Activated naive CD8-positive, alpha-beta T cell treated with anti-CD3 and anti-CD28 coated beads, Interleukin-2, amount 50 U/mL, for 16 hours (primary cell): ENCODE data around the gene CDK4.
"Not testable (repeated sequence)": the region's sequence is repeated elsewhere in the genome, so short reads cannot be mapped to it uniquely, and the experiment has no call there.

Source experiments
- DNase-seq: peaks from one replicate; pipeline ENCODE4 v3.0.0-alpha.2; 2020; ENCODE audit warnings: low read depth, low spot score

The CDK4 gene

DNA sequence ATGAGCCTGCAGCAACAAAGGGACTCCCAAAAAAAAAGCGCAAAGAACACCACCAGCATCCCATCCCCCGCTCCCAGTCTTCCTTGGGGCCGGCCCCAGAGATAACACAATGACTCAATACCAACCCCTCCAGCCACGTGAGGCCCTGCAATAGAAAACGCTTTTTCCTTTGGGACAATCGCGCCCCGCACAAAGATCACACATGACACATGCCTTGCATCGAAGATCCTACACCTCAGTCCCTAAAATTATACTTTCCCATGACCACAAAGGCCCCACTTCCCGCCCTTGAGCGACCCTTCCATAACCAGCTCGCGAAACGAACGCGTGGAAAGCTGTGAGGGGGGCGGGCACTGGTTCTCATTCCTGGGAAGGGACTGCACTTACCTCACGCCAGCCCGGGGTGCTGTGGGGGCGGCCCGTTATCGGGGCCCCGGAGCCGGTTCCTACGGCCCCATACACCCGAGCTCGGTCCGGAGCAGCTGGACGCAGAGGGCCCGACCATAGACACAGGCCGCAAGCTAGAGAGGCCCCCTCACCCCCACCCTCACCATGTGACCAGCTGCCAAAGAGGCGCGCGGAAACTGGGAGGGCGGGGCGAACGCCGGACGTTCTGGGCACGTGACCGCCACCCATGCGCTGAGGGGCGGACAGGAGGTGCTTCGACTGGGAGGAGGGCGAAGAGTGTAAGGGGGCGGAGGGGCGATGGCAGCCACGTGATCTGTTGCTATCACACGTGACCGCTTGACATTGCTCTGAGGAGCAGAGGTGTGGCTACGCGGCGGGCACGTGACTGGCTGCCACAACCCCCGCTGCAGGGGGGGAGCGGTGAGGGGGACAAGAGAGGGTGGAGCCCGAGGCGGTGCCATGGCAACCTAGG lies at the start of gene CDK4:
CDK4 (minus strand) TSS at position 523 of the 880 bp plus-strand sequence. CDS start 593 bp downstream, outside the sequence.
- DNase-seq, result peak; percentile 96

DNA sequence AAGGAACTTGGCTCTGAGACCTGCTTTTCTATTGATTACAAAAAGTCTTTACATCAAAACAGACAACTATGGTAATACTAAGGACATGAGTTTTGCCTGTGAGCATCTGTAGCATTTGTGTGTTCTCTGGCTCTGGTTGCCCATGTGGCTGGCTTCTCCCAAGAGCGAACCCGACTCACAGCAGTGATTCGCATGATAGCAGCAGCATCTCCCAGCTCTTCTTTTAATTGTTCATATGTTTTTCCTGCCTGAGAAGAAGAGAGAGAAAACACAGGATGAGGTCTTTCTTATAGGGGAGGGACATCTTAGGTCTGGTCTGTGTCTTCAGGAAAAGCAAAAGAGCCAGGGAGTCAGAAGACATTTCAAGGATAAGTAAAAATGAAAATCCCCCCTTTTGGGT lies 48.9 kb upstream of the CDK4 start:
- DNase-seq, result no peak

DNA sequence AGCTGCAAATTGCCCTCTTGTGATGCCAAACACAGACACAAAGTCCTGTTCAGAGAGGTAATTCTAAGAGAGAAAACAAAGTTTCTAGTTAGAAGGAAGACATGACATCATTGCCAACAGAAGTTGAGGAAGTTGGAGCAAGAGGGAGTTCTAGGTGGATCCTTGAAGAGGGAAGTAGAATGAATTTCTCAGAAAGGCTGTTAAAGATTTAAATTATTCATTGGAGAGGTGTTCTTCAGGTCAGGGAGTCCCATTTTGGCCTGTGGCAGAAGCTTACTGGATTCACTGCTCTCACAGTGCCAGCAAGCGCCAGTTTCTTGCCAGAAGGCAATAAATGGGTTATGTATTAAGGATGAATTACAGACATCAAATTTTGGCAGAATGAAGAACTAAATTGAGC lies 45.8 kb upstream of the CDK4 start:
- DNase-seq, result no peak

DNA sequence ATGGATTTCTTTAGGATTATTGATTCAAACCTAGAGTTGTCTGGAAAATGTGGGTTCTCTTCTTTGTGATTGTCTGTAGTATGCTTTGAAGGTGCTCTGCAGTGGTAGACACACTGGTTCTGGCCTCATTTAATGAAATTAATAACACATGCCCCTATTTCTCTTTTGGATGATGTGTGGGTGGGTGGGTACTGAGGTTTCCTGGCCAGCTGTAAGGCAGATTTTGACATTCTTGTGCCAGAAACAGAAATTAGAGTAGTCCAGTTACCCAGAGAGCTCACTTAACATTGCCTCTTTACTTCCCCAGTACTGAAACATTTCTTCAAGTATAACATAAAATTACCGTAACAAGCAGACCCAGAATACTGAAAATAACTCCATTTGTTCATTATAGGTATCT lies 44.9 kb upstream of the CDK4 start:
- DNase-seq, result no peak

DNA sequence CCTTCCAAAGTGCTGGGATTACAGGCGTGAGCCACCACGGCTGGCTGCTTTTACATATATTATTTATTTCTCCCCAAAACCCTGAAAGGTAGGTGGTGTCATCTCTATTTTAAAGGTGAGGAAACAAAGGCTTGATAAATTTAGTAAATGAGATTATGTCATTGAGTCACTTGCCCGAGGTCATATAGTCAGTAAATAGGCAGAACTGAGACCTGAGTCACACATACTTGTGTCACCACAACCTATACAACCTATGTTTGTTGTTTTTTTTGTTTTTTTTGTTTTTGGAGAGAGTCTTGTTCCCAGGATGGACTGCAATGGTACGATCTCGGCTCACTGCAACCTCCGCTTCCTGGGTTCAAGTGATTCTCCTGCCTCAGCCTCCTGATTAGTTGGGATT lies 43.2 kb upstream of the CDK4 start:
- DNase-seq, result no peak

DNA sequence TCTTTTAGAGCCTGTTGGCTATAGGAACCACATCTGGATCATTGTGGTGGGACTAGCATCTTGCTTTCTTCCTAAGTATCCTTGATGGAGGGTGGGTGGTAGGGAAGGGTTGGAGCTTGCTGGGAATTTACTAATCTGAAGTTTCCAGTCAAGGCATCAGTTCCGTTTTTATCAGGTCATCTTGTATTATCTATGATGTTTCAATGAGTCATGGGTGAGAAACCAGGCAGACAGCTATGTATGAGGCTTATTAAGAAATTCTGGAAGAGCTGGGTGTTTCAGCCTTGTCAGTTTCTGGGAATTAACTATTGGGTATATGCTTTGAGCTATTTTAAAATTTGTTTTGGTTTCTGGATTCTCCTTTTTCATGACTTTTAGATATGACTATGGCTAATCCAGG lies 41.8 kb upstream of the CDK4 start:
- DNase-seq, result no peak

DNA sequence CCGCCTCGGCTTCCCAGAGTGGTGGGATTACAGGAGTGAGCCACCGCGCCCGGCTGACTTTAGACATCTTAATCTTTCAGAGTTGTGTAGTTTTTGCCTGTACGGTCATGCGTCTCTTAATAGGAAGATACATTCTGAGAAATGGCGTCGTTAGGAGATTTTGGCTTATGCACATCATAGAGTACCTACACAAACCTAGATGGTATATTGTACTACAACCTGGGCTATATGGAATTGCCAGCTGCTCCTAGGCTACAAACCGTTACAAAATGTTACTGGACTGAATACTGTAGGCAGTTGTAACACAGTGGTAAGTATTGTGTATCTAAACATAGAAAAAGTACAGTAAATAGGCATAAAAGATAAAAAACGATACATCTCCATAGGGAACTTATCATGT lies 31.8 kb upstream of the CDK4 start:
- no peak for DNase-seq

DNA sequence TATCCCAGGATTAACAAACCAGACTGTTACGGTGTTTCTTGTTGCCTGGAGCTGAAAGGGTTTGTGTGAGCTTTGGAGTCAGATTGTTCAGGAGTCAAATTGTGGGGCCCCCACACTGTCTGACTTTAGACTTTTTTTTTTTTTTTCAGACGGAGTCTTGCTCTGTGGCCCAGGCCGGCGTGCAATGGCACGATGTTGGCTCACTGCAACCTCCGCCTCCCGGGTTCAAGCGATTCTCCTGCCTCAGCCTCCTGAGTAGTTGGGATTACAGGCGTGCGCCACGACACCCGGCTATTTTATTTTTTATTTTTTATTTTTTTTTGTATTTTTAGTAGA lies 31.3 kb upstream of the CDK4 start:
- DNase-seq, result no peak

DNA sequence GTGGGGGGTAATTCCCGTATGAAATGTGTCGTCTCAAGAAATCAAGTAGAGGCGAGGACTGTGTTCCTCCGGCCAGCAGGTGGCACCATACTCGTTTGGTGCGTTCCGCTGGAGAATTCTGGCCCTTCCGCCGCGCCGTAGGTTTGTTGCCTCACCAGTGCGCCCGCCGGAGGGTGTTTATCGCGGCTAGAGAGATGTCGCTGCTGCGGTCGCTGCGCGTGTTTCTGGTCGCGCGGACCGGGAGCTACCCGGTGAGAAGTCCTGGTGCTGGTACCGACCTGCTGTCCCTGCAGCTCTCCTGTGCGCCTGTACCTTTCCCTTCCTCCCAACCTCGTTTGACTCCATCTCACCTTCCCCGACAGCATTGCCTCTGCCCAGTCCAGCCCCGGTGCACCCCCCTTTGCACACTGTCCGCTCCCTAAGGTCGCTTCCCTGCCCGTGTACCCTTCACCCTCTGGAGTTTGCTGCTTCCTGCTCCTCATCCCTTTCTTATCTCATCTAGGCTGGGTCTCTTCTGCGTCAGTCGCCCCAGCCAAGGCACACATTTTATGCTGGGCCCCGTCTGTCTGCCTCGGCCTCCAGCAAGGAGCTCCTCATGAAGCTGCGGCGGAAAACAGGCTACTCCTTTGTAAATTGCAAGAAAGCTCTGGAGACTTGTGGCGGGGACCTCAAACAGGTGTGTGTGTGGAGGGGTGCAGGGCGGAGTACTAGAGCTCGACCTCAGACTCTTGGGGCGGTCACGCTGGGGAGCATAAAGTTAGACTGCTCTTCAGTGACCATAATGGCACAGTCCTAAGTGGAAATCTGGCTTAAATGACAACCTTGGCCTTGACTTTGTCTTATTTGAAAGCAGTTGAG lies 30.7 kb upstream of the CDK4 start, which contains the start of gene TSFM:
TSFM (plus strand) TSS at position 180 of the 858 bp plus-strand sequence; CDS start at position 195, 15 bp downstream.
- peak; percentile 91 for DNase-seq

DNA sequence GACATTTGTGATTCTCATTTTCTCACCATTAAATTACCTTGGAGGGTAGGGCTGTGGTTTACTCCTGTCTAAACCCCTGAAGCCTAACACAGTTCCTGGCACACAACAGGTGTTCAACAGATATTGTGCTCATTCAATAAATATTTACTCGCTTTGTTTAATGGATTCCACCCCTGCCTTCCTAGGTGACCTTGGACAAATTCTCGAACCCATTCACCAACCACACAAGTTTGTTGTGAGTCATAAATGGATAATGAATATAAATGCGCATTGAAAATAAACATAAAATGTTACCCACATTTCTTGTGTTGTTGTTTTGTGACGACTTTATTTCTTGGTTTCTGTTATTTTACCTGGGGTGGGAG lies 30.1 kb upstream of the CDK4 start:
- no peak for DNase-seq

DNA sequence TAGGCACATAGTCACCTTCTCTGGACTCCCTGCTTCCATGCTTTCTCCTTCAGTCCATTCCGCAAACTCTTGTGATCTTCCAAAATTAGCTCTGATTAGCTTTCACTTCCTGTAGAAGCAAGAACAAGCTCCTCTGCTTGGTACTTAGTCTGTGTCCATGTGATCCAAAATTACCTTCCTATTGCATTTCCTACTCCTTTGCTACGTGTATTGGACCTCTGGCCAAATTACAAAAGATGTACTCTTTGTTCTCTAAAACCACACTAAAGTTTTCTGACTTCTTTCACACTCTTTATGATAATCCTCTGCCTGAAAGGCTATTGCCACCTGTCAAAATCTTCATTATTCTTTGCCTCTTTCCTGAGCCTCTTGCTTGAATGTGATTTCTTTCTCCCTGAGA lies 29.7 kb upstream of the CDK4 start:
- no peak for DNase-seq

DNA sequence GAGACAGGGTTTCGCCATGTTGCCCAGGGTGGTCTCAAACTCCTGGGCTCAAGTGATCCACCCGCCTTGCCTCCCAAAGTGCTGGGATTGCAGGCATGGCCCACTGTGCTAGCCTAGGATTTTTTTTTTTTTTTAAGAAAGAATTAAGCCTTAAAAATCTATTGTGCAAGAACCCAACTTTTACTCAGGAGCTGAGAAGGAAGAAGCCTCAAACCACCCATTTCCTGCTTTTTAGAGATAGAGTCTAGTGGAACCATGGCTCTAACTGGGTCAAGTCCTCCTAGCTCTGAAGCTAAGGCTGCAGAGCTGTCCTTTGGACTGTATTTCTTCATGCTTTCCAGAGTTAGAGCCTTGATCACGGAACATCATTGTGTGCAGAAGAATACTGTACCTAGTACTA lies 29.1 kb upstream of the CDK4 start:
- no peak for DNase-seq

DNA sequence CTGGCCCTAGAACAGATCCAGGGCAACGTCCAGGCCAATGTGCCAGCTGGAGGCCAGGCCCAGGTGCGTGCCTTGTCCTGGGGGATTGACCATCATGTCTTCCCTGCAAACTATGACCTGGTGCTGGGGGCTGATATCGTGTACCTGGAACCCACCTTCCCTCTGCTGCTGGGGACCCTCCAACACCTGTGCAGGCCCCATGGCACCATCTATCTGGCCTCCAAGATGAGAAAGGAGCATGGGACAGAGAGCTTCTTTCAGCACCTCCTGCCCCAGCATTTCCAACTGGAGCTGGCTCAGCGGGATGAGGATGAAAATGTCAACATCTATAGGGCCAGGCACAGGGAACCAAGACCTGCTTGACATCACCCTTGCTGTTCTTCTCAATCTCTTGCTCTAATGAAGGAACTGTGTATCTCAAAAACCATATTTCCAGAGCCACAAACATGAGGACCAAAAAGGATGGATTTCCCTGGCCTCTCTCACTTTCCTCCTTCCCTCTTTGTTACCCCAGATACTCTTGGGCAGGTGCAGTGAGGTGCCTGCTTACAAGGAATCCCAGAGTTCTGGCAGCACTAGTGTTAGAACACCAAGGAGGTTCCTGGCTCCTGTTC lies 28.3 kb upstream of the CDK4 start:
- DNase-seq, result no peak

DNA sequence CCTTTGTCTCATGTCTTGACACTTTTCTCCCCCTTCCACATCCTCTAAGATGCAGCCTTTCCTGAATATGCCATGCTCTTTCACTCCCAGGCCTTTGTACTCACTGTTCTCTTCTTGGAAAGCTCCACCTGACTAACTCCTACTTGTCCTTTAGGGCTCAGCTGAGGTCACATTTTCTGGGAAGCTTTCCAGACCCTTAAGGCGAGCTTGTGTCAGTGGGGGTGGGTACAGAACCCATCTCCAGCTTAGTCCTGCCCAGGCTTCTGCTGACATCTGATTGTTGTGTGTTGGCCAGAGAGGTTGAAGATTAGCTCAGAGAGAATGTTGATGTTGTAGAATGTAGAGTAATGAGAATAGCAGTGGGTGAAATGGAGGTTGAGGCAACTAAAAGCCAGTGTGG lies 27.6 kb upstream of the CDK4 start:
- no peak for DNase-seq

DNA sequence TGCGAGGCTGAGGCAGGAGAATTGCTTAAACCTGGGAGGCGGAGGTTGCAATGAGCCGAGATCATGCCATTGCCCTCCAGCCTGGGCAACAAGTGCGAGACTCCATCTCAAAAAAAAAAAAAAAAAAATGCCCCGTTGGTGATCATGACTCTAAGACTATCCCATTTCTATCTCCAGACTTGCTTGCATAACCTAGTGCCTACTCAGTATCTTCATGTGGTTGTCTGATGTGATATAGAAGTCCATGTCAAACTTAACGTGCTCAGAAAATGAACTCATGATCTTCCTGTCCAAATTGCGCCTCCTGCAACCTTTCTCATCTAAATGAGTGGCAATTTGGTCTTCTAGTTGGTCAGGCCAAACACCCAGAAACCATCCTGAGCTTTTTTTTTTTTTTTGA lies 25.8 kb upstream of the CDK4 start:
- no peak for DNase-seq

DNA sequence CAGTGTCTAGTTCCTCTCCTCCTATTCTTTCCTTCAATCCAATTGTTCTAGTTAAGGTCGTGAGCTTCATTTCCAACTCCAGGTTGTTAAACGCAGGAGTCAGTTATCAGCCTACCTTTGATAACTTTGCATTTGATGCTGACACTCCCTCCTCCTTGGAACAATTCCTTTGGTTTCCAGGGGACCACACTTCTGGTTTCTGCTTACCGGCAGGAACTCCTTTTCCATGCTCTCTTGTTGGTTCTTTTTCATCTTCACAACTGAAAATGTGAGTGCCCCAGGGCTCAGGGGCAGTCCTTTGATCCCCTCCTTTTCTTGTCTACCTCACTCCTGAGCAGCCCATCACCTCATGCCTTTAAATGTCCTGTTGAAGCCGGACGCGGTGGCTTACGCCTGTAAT lies 25.3 kb upstream of the CDK4 start:
- no peak for DNase-seq

DNA sequence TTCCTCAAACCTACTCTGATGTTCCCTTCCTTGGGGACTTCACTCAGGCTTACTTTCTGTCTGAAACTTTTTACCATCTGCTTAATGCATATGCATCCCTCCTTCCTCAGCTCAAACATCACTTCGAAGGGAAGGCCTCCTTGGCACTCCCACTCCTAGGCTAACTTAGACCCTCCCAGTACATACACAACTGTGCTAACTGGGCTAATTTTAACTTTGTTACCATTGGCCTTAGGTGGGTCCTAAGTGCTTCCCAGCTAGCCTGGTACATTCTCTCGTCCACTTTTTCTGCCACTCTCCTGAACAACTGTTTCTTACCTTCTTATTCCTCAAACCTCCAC lies 24.1 kb upstream of the CDK4 start:
- no peak for DNase-seq

DNA sequence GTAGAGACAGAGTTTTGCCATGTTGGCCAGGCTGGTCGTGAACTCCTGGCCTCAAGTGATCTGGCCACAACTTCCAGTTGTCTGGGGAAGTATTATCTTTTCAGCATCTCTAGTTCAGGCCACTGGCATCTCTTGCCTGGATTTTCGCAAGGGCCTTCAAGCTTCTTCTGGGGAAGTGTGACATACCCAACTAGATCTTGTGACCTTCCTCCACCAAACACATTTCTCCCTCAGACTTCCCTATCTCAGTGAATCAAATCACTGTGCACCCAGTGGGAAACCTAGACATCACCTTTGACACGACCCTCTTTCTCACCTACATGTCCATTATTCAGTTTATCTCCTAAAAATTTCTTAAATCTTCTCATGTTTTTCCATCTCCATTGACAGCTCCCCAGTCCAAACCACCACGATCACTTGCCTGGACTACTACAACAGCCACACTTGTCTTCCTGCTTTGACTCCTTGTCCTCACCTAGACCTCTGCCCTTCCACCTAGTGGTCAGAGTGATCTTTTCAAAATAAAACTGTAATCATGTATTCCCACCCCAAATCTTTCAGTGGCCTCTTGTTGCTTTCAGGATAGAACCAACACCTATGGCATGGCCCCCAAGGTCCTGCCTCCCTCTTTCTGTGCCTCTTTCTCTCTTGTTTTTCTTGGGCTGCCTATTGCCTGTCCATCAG lies 23.6 kb upstream of the CDK4 start:
- no peak for DNase-seq

DNA sequence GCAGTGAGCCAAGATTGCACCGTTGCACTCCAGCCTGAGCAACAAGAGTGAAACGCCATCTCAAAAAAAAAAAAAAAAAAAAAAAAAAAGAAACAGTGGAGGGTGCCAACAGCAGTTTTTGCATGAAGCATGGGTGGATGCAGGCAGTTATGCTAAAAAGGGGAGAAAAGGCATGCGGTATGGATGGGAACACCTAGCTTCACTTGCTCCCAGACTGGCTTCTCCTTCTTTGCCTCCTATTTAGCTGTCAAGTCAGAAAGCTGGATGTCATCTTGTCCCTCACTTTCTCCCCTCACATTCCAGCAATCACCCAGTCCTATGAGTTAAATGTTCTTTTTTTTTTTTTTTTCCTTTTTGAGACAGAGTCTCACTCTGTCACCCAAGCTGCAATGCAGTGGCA lies 22.9 kb upstream of the CDK4 start:
- DNase-seq, result no peak

DNA sequence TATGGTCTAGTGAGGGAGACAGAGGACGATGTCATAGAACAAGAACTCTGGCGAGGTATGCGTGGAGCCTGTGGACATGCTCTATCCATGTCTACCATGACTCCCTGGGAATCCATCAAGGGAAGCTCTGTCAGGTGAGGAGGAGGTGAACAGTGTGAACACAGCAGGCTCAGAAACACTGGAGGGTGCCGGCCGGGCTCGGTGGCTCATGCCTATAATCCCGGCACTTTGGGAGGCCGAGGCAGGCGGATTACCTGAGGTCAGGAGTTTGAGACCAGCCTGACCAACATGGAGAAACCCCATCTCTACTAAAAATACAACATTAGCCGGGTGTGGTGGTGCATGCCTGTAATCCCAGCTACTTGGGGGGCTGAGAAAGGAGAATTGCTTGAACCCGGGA lies 22.5 kb upstream of the CDK4 start:
- not testable (repeated sequence) for DNase-seq

DNA sequence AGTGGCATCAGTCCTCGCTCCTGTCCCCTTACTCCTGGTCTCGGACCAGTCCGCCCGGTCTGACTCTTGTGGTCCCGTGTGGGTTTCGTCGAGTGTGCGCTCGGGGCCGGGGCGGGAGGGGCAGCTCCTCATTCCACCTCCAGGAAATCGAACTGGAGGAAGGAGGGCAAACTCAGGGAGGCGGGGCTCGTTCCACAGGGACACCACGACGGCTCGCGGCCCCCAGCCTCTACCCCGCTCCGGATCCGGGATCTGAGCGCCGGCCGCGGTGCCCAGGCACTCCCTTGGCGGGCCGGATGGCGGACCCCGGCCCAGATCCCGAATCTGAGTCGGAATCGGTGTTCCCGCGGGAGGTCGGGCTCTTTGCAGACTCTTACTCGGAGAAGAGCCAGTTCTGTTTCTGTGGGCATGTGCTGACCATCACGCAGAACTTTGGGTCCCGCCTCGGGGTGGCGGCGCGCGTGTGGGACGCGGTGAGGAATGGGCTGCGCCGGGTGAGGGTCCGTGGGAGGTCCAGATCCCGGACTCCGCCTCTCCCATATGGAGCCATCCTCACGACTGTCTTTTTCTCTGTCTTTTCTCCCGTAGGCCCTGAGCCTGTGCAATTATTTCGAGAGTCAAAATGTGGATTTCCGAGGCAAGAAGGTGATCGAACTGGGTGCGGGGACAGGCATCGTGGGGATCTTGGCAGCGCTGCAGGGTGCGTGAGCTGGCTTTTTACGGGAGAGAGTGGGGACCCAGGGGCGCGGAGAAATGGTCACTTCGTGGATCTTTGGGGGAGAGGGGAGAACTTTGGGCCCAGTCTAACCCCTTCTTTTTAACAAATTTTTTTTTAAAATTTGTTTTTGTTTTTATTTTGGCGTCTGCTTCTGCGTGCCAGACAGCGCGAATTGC lies 20.6 kb upstream of the CDK4 start, which contains the start of gene EEF1AKMT3:
EEF1AKMT3 (plus strand) TSS at position 186 of the 894 bp plus-strand sequence; CDS start at position 297, 111 bp downstream.
- DNase-seq, result no peak
